NCI-H69 (cell line): ENCODE results near the gene KCTD5.
A peak's percentile ranks its signal among the peaks of the same experiment; 100 is the strongest.

Experiments
- DNase-seq: peaks from one replicate; lab custom pipeline; 2025; lab: John Stamatoyannopoulos, UW

The KCTD5 gene

DNA sequence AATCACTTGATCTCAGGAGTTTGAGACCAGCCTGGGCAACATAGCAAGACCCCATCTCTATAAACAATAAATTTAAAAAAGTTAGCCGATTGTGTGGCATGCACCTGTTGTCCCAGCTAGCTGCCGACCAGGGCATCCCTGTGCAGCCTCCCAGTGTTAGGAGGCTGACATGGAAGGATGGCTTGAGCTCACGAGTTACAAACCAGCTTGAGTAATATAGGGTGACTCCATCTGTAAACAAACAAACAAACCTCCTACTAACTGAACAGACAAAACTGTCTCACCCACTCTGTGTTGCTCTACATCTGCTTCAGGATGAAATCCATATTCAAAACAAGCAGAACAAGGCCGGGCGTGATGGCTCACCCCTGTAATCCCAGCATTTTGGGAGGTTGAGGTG lies 44.6 kb downstream of the KCTD5 start:
- DNase-seq: no peak

- no peak for DNase-seq
Observed at GRCh38 chr16:2728034-2728433, 45.7 kb downstream of the KCTD5 start.

GRCh38 chr16:2734844-2735515 lies 52.7 kb downstream of the KCTD5 start:
- DNase-seq: no peak

DNA sequence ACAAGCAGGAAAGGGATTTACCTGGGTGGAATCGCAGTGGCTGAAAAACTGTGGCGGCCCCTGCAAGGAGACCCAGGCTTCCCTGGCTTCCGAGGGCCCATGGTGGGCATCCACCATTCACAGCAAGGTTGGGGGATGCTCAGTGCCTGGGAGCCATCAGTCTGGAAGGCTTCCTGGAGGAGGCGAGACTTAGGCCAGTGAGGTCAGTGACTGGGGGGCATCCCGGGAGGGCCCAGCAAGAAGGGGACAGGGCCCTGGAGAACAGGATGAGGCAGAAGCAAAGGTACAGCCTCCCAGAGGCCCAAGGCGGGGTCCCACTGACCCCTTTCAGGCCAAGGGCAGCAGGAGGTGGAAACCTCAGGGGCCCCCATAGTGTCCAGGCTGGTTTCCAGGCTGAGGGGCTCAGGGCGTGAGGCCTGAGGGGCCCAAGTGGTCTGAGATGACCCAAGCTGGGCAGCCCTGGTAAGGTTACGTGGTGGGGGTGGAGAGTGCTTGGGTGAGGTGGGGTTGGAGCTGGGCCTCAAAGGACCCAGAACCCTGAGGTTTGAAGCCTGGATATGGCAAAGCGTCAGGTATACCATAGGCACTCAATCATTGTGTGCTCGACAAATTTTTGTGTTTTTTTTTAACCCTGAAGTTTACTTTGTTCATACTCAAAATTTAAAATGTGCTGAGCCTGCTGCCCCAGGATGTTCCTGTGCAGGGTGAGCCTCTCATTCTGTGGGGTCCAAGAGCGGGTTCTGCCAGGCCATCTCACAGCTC lies 54.3 kb downstream of the KCTD5 start:
- no peak for DNase-seq

DNA sequence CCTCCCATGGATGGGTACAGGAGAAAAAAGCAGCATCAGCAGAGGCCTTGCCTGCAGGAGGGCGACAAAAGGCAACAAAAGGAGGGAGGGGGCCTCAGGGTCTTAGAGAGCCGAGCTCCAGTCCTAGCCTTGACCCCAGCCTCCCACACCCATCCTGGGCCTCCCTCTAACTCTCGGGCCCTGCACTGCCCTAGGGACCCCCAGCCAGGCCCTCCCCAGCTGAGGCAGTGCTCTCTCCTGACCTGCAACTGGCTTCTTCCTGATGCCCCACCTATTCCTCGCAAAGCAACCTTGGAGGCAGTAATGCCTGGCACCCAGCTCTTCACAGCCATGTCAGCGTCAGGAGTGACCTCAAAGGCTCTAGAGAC lies 54.9 kb downstream of the KCTD5 start:
- DNase-seq: no peak

DNA sequence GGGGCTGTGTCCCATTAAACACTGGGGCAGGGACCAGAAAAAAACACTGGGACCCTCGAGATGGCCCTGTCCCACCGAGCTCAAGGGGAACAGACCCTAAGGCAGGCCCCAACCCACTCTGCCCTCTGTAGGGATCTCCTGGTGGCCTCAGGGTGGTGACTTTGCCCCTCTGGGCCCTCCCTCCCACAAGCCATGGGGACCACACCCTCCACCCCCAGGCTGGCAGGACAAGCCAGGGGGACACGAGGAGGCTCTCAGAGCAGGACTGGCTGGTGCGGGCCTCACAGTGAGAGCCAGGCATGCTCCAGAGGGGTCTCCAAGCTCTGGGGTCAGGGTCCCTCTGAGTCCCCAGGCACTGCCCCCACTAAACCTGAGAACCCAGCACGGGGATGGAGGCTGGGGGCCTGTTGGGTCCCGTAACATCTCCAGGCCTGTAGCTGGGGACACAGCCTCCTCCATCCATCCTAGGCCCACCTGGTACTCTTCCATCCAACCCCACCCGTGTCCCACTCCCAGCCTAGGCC lies 55.6 kb downstream of the KCTD5 start:
- DNase-seq: no peak

GRCh38 chr16:2738615-2739014 lies 56.3 kb downstream of the KCTD5 start:
- no peak for DNase-seq

DNA sequence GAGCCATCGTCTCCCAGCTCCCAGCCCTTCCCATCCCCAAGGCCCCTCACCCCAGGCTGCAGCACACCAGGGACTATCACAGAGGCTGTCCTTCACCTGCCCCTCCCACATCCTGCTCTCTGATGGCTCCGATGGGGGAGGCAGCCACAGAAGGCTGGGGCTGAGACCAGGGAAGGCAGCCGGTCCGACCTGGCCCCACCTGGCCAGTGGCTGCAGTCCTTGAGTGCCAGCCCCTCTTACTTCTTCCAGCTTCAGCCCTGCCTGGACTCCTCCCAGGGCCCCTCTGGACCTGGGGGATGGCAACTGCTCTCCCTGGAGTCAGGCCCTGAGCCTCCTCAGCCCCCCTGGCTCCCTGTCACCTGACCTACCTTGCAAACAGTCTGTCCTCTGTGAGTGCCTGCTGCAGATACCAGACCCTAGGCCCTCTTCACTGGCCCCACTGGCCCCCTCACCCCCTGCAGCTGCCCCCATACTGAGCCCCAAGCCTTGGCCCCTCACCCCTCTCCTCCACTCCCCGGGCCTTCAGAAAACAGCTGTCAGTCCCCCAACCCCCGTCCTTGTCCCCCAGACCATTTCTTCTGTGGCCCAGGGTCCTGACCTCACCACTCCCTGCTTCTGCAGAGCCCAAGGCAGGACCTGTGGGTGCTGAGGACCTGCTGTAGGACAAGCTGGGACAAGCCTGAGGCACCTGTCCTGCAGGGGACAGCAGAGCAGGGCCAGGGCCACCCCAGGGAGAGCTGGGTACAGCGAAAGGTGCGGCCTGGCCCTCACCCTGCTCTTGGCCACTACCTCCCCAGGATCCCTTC lies 57.5 kb downstream of the KCTD5 start:
- DNase-seq: no peak

DNA sequence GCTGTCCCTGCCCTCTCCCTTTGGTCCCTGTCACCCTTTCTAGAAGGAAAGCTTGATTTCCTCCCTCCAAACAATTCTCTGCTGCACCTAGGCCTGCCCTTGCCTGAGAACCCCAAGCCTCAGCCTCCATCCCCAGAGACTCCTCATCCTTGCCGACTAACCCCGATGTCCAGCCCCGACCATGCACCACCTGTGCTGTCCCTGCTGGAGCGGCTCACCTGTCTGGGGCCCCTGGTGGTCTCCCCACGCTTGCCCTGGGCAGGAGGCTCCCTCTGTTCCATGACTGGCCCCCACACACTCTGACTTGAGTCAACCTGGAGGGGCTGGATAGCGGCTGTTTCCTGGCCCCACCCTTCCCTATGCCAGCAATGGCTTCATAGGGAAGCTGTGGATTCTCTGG lies 58.2 kb downstream of the KCTD5 start:
- DNase-seq: no peak

DNA sequence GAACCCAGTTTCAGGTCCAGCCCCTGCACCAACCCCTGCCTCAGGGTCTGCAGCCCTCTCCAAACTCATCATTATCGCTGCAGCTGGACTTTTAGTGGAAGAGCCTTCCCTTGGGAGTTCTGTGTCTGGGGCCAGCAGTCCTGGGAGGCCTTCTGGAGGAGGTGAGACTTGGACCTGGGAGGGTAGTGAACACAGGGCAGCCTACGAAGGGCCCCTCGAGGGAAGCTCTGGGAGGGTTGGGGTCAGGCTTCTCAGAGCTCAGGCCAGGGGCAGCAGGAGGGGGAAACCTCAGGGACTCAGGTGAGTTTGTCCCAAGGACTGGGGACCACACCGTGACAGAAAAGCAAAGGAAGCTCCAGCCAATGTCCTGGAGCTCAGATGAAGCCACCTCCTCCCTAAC lies 58.8 kb downstream of the KCTD5 start:
- no peak for DNase-seq

DNA sequence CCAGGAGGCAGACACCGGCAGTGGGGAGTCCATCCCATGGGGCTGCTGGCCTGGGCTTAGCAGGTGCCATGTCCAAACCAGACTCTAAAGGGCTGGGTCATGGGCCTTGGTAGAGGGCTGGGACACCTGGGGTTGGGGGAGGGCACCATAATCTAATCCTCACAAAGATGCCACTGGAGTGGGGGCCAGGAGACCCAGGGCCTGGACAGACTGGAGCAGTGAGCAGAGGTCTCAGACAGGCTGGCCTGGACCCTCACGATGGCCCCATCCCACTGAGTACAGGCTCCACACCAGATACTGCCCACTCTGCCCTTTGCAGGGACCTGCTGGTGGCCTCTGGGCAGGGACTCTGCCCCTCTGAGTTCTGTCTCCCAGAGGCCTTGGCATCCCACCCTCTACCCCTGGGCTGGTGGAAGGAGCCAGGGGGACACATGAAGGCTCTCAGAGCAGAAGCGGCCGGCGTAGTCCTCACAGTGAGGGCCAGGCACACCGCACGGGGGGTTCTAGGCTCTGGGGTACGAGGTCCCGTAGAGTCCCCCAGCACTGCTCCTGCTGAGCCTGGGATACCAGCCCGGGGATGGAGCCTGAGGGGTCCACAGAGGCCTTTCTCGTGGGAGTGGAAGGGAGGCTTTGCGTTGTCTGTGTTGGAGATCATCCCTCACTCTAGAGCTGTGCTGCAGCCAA lies 60.1 kb downstream of the KCTD5 start:
- DNase-seq: no peak

GRCh38 chr16:2743007-2743810 lies 60.9 kb downstream of the KCTD5 start:
- no peak for DNase-seq

- no peak for DNase-seq
Observed at GRCh38 chr16:2744711-2745110, 62.4 kb downstream of the KCTD5 start.

- DNase-seq: no peak
Observed at GRCh38 chr16:2745116-2745890, 63.0 kb downstream of the KCTD5 start.

DNA sequence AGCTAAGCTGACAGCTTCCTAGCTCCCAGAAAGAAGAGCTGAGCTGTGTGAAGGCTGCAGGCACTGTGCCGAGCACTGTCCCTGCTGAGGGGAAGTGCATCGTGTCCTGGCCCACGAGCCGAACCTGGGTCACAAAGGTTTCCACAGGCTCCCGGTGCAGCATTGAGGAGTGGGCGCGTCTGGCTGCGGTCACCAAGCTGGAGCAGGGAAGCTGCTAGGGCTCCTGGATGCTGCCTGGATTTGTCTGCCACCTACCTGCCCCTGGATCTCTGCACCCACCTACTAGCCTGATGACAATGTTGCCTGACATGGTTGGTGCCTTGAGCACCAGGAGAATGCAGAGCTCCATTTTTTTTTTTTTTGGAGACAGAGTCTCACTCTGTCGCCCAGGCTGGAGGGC lies 63.6 kb downstream of the KCTD5 start:
- no peak for DNase-seq

GRCh38 chr16:2748757-2749455 lies 66.6 kb downstream of the KCTD5 start:
- peak; percentile 31 for DNase-seq

- peak; percentile 25 for DNase-seq
Observed at GRCh38 chr16:2749476-2749875, 67.2 kb downstream of the KCTD5 start.

DNA sequence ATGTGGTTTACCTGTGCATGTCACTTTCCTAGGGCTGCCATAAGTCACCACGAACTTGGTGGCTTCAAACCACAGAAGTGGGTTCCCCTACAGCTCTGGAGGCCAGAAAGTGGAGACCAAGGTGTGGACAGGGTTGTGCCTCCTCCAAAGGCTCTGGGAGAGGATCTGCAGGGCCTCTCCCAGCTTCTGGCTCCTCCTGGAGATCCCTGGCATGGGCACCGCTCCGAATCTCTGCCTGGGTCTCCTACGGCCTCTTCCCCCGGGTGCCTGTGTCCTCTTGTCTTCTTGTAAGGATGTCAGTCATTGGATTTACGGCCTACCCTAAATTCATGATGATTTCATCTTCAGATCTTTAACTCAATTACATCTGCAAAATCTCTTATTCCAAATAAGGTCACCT lies 67.6 kb downstream of the KCTD5 start:
- DNase-seq: no peak

GRCh38 chr16:2751577-2752034 lies 69.3 kb downstream of the KCTD5 start:
- peak; percentile 89 for DNase-seq
